Stimulated activated CD4-positive, alpha-beta T cell treated with anti-CD3 and anti-CD28 coated beads, Interleukin-12 subunit alpha, Interleukin-12 subunit beta, amount 100 ng/mL, for 48 hours (primary cell): ENCODE data around the gene ATP7B.
"Not testable (repeated sequence)": the region's sequence is repeated elsewhere in the genome, so short reads cannot be mapped to it uniquely, and the experiment has no call there.

Experiments used
- DNase-seq, 3 donors: peaks; one replicate each; pipeline ENCODE4 v3.0.0-alpha.2; 2020; ENCODE audit warnings: low read depth in 2 of 3, low spot score in 1 of 3

ATP7B gene

GRCh38 chr13:51924756-51925544 lies 86.3 kb downstream of the ATP7B start:
- DNase-seq = no peak

GRCh38 chr13:51923983-51924539 lies 87.2 kb downstream of the ATP7B start:
- no peak for DNase-seq

DNA sequence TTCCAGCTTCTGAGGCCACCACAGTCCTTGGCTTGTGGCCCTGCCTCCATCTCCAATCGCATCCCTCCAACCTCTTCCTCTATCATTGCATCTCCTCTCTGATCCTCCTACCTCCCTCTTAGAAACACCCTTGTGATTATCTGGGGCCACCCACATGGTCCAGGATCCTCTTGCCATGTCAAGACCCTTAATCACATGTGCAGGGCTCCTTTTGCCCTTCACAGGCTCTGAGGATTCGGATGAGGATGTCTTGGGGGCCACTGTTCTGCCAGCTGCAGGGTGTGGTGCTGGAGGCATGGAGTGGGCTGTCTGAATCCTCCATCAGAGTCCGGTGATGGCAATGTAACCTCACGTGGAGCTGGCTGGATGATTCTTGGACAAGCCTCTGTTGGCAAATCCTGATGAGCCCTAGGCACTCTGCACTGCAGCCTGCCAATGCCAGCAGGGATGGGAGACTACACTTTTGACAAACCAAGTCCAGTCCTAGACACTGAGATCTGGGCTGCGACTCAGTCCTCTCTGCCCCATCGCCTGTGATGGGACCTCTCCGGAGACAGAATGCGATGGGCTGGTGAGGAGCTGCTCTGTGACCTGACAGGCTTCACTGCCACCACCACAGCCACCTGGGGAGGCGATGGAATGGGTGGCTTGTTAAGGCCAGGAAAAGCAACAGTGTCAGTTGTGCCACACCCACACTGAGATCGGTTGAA lies 88.3 kb downstream of the ATP7B start:
- DNase-seq = no peak

DNA sequence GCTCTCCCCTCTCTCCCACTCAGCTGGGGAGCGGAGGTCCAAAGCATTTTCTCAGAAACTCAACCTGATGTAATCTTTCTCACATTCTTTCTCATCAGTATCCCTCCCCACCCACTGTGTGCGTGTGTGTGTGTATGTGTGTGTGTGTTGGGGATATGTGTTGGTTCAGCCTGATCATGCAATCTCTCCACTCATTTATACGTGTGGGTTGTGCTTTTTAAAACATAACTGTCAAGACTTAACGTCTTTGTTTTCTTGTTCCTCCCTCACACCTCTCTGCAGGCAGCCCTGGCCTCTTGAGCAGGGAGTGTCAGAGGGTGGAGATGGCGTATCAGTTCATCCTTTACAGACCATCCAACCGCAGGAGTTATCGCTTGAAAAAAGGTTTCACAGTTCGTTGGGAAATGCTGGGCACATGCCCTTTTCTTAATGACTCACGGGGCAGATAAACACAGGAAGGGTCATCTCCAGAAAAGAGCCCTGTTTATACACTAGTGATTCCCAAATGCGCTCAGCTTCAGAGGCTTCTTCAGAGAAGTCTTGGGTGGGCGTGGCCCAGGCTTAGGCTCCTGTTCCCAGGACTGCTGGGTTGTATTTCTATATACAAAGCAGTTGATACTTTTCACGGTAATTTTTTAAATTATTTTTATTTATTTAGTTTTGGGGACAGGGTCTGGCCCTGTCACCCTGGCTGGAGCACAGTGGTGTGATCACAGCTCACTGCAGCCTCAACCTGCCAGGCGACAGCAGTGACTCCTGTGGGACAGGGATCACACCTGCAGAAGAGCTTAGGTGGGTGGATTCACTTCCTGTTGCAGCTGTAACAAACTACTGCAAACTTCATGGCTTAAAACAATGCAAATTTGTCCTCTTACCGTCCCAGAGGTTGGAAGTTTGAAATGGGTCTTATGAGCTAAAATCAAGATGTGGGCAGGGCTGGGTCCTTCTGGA lies 89.2 kb downstream of the ATP7B start:
- DNase-seq = no peak

GRCh38 chr13:51920786-51921185 lies 90.5 kb downstream of the ATP7B start:
- no peak for DNase-seq

DNA sequence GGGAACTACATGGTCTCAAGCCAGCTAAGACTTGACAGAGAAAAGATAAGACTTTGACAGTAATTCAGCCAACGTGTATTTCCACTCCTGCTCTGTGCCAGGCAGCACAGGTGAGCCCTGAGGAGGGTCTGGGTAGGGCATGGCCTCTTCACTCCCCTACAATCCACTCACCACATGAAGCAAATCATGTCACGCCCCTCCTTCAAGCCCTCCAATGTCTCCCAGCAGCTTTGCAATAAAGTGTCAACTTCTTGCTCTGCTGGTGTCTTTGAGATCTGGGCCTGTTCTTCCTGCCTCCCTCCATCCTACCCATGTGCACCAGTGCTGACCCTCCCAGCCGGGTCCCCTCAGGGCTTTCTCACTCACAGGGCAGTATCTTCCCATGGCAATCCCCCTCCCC lies 91.0 kb downstream of the ATP7B start:
- no peak for DNase-seq

DNA sequence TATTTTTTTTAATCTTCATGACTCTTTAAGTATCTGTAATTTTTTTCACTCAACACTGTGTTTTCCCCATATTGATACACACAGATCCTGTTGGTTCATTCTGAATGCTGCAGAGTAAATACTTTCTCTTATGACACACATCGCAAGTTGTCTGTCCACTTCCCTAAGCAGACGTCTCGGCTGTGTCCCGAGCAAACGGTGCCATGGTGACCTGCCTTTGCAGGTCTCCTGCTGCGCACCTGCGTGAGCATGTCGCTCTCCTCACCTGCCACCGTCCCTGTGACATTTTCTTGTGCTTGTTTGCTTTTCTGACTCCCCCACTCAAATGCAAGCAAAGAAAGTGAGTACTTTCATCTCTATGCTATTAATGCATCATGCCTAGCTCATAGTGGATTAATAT lies 91.7 kb downstream of the ATP7B start:
- DNase-seq = no peak

- no peak for DNase-seq
Measured at GRCh38 chr13:51916962-51917361, 94.3 kb downstream of the ATP7B start.

DNA sequence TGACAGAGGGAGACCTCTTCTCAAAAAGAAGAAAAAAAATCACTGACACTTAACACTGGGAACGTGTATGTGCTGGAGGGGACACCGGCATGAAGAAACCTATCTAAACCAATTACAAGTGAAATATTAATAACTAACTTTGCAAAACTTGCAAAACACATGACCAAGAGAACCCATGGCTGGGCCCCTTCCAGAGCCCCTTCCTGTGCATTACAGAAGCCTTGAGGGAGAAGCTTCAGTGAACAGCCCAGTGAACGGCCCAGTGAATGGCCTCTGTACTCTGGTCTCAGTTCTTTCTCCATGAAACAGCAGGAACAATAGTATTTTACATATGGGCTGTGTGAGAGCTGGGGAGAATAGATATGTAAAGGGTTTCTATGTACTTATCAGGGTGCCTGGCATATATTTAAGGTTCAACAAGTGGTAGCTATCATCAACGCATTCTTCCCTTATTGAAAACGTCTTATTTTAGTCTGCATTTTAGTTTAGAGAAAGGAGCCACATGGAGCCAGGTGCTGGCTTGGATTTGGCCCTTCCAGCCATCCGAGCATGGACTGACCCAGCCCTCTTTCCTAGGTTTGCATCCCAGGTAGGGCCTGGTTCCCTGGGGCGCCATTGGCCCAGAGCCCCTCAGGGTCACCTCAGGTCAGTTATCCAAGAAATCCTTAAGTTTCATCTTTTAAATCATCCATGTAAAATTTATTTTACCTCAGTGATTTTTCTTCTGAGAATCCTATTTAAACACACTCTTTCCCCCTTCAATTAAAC lies 95.0 kb downstream of the ATP7B start:
- DNase-seq = no peak

DNA sequence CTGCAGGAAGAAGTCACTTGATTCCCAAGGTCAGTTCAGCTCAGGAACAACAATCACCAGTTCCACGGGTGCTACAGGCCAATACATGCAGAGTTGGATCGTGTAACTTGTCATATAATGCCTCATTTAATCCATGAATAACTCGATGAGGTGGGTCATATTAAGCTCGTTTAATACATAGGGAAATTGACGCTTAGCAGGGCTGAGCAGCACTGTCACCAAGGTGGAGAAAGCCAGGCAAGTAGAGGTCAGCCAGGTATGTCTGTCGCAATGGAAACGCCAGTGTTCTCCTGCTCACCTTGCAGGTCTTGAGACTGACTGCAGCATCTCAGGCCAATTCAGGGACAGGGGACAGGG lies 97.1 kb downstream of the ATP7B start:
- no peak for DNase-seq

DNA sequence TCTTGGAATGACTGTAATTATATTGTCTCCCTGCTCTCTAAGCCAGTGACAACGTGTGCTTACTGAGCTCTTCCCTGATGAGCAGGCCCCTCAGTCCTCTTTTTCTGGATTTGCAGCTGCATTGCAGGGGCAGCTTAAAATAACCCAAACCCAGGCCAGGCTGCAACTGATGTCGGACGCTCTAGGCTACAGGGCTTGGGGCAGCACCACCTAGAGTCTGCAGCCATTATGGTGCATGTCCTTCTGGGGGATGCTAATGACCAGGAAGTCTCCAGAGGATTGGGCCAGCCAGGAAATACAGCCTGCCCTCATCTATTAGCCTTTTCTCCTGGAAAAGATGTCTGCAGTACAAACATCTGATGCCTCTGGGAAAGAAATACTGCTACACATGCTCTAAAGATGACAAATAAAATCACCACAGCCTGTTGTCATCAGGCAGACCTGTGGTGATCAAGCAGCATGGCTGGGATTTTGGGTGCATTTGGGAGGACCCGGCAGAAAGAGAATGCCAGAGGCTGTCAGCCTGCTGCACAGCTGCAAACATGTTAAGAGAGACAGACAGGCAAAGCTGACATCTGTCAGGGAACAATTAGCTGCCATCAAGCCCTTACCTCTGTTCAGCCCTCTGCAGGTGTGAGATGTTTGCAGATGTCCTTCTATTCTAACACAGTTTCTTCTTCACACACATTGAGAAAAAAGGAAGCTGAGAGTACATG lies 97.7 kb downstream of the ATP7B start:
- DNase-seq = no peak

DNA sequence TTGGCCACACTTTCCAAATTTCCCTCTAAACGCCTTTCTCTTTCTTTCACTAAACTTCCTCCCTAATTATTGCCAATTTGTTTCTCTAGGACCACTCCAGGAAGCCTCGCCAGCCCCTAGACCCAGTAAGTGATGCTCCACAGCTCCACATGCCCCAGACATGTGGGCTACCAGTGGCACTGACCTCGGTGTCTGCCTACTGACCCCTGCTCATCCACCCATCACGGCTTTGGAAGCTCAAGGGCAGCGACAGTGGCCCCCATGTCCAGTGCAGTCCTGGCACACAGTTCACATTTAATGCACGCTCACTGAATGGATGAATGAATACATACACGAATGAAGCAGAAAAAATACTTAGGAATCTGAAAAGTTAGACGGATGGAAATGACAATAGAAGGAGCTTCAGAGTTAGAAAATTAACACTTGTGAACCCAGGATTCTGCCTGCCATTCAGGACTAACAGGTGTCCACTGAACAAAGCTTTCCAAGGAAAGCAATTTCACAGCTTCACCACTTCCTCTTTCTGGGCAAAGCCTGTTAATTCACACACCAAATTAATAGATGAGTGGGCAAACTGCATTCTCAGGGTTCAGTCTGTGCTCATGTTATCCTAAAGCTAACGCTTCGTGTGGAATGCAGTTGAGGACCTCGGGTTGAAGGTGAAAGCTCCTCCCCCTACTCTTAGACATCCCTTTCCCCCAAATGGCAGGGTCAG lies 98.6 kb downstream of the ATP7B start:
- no peak for DNase-seq

- DNase-seq = no peak
Measured at GRCh38 chr13:51912091-51912490, 99.2 kb downstream of the ATP7B start.

DNA sequence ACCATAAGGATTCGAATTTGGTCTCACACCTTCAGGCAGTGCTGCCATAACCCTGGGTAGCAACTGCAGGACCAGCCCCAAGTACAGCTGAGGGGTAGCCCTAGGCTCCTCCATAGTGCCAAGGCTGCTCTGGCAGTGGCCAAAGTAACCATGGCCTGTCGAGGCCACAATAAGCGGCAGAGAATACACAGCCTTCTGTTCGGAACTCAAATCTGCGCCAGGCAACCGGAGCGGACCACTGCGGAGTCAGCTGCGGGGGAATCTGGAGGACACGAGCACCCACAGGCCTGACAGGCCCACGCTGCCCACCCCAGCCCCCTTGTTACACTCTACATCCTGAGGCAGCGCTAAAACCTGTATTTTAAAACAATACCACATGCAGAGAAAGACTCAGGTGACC lies 100.7 kb downstream of the ATP7B start:
- no peak for DNase-seq

DNA sequence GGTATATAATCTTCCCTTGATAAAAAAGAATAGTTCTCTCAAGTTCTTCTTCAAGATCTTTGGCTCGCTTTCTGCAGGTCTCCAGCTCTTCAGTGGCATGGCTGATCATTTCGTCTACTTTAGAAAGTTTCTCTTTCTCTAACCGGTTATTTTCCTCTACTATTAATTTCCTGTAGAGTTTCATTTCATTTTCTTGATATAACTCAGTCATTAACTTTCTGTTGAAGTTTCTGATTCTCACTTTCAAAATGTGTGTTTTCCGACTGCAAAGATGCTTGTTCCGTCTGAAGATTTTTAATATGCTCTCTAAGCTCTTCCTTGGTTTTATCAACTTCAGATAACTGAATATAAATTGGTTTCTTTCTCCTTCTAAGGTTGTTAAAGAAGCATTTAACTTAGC lies 102.0 kb downstream of the ATP7B start:
- DNase-seq = not testable (repeated sequence)

- DNase-seq = no peak
Measured at GRCh38 chr13:51907040-51907732, 104.1 kb downstream of the ATP7B start.

GRCh38 chr13:51906581-51906980 lies 104.7 kb downstream of the ATP7B start:
- no peak for DNase-seq

DNA sequence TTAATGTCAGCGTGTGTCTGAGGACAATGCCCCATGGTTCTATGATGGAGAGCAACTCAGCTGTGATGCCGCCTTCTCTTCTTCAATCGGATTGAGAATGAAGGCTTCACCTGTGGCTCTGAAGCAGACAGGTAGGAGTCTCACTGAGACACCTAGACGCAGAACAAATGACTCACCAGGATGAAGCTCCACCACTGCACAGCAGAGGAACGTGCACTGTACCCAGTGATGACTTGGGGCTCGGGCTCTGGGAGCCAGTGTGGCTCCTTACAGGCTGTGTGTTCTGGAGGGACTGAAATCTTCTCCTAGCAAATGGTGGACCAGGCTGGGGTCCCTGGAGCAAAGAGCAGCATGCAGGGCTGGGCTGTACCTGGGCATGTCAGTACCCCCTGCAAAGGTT lies 105.5 kb downstream of the ATP7B start:
- DNase-seq = no peak

GRCh38 chr13:51902776-51903175 lies 108.5 kb downstream of the ATP7B start:
- no peak for DNase-seq
